ENCODE data around the gene ADCK2.

- TF ChIP-seq PREB (CRISPR knock-in tag; IDR thresholded peaks at IDR 0.05), result no peak
- no peak for TF ChIP-seq TCF3 (CRISPR knock-in tag; IDR thresholded peaks at IDR 0.05)
- TF ChIP-seq CHCHD3 (CRISPR knock-in tag; IDR thresholded peaks at IDR 0.05), result no peak
- no peak for TF ChIP-seq REST (IDR thresholded peaks at IDR 0.05; ENCODE audit: borderline replicate concordance)
- TF ChIP-seq REST (CRISPR knock-in tag; IDR thresholded peaks at IDR 0.05; ENCODE audit: low read depth), result no peak
- no peak for TF ChIP-seq NKRF (IDR thresholded peaks at IDR 0.05; ENCODE audit: borderline replicate concordance)
- TF ChIP-seq SMARCA4 (IDR thresholded peaks at IDR 0.05), result no peak
- TF ChIP-seq CTCF (IDR thresholded peaks at IDR 0.05 in 2 of 3, conservative IDR thresholded peaks at IDR 0.05 in 1 of 3; ENCODE audit: insufficient read depth in 2 of 3, low read depth in 1 of 3, low read length in 3 of 3), result peak in 2 of 3 experiments; percentile 4 to 14; a peak in 1 of 6 replicates
- TF ChIP-seq ZNF23 (CRISPR knock-in tag; IDR thresholded peaks at IDR 0.05), result no peak
- no peak for TF ChIP-seq ZNF780A (CRISPR knock-in tag; IDR thresholded peaks at IDR 0.05)
- no peak for TF ChIP-seq ZNF12 (CRISPR knock-in tag; IDR thresholded peaks at IDR 0.05)
- TF ChIP-seq GABPA (tag; conservative IDR thresholded peaks at IDR 0.05; ENCODE audit: low read depth), result no peak
These were observed 34.5 kb upstream of the ADCK2 start for GRCh38 chr7:140638173-140638791.
